GM12878 (cell line): ENCODE results near the gene PTPRJ. TPM values are rescaled to one million over a fixed set of nuclear protein-coding genes. Genes with fewer than 3 reads are reported as not detected.

ENCODE experiments used
- ATAC-seq: fragments of 200-7000 bp; cut with Tn5 transposase; 3 replicates; pipeline ENCODE4 v1.9.1; 2020; ENCODE audit warnings: mild to moderate bottlenecking, moderate library complexity
- BruUV-seq: library from RNA; stranded (reverse); fragments of 400-500 nt; replicated peaks from 2 replicates; lab custom pipeline; 2021; lab: Mats Ljungman, UMichigan
- CTCF ChIA-PET: fragments of 300-600 bp; sonication (Branson Sonifier 250); formaldehyde crosslinking; extraction: SDS; loops from one replicate; lab custom pipeline; 2021; ENCODE audit warnings: inconsistent platforms; lab: Yijun Ruan, JAX
- POLR2A ChIA-PET: fragments of 350-600 bp; formaldehyde crosslinking; extraction: SDS; loops from one replicate; lab custom pipeline; 2021; ENCODE audit warnings: inconsistent platforms; lab: Charles Lee
- RAD21 ChIA-PET: fragments of 300-600 bp; sonication (Branson Sonifier 250); formaldehyde crosslinking; loops from one replicate; lab custom pipeline; 2023; ENCODE audit warnings: antibody characterized with exemption; ENCODE audit not compliant: unreplicated experiment; lab: Charles Lee
- SMC1A ChIA-PET: fragments of 300-600 bp; sonication (Branson Sonifier 250); formaldehyde crosslinking; loops from one replicate; lab custom pipeline; 2023; ENCODE audit not compliant: unreplicated experiment, uncharacterized antibody; lab: Charles Lee
- DNase-seq: peaks from one replicate; pipeline ENCODE4 v3.0.0-alpha.2; 2011; ENCODE audit warnings: low read depth, low spot score
- FAIRE-seq: peaks from 3 replicates; lab custom pipeline; 2011; peaks lifted over from hg19 to GRCh38; lab: Jason Lieb, UNC
- H2AFZ ChIP-seq: 2 replicates; pipeline ENCODE4 v1.6.0; 2011; ENCODE audit warnings: low read depth, low read length, control low read depth; ENCODE audit not compliant: control insufficient read depth
- H3K27ac ChIP-seq: 2 replicates; pipeline ENCODE4 v1.5.1; 2011; ENCODE audit warnings: control low read depth; ENCODE audit not compliant: control insufficient read depth, insufficient read depth
- H3K27me3 ChIP-seq, 2 experiments: replicated peaks in 1 of 2; 2 replicates each; pipeline versions ENCODE4 v1.6.0 to v1.6.1; 2011; ENCODE audit warnings: low read length in 1 of 2; ENCODE audit not compliant: control insufficient read depth in 2 of 2, insufficient read depth in 2 of 2
- H3K36me3 ChIP-seq, 2 experiments: 2 replicates each; pipeline ENCODE4 v1.5.1; 2011; ENCODE audit warnings: low read length in 1 of 2; ENCODE audit not compliant: control insufficient read depth in 2 of 2, insufficient read depth in 2 of 2
- H3K4me1 ChIP-seq: 2 replicates; pipeline ENCODE4 v1.6.1; 2011; ENCODE audit warnings: mild to moderate bottlenecking, low read length, moderate library complexity, mixed read lengths; ENCODE audit not compliant: control insufficient read depth, insufficient read depth
- H3K4me2 ChIP-seq: 2 replicates; pipeline ENCODE4 v1.6.0; 2011; ENCODE audit warnings: control low read depth; ENCODE audit not compliant: control insufficient read depth, insufficient read depth
- H3K4me3 ChIP-seq: fragments of 200-600 bp; sonication (generic); 2 replicates; pipeline ENCODE4 v1.5.1; 2016
- H3K79me2 ChIP-seq: 2 replicates; pipeline ENCODE4 v1.6.0; 2011; ENCODE audit warnings: low read length; ENCODE audit not compliant: control insufficient read depth, insufficient read depth
- H3K9ac ChIP-seq: 2 replicates; pipeline ENCODE4 v1.8.0; 2011; ENCODE audit warnings: low read length, control low read depth, mixed read lengths; ENCODE audit not compliant: control insufficient read depth, insufficient read depth
- H3K9me3 ChIP-seq: replicated peaks from 3 replicates; pipeline ENCODE4 v1.5.1; 2011; ENCODE audit warnings: mild to moderate bottlenecking, low read length; ENCODE audit not compliant: control insufficient read depth, insufficient read depth
- H4K20me1 ChIP-seq: 2 replicates; pipeline ENCODE4 v1.6.0; 2011; ENCODE audit not compliant: control insufficient read depth, insufficient read depth
- NFIC ChIP-seq: IDR thresholded peaks from 2 replicates; pipeline ENCODE4 v1.6.1; 2012; ENCODE audit warnings: low read depth, mild to moderate bottlenecking, inconsistent platforms, low read length, moderate library complexity
- ZNF622 ChIP-seq: fragments of 450-650 bp; IDR thresholded peaks from 2 replicates; pipeline ENCODE4 v1.6.1; 2017; ENCODE audit warnings: mild to moderate bottlenecking, inconsistent platforms
- WGBS: methylation state at CpG from one replicate; pipeline ENCODE4 v1.1.6; 2016; ENCODE audit warnings: low lambda C conversion rate; ENCODE audit not compliant: insufficient replicate concordance, insufficient coverage; ENCODE audit errors: missing lambda C conversion rate; 5-methylcytosine and 5-hydroxymethylcytosine counted together
- in situ Hi-C: fragments of 300-500 bp; cut with MboI; formaldehyde crosslinking; loops from 9 replicates; pipeline ENCODE4 v1.14.3; 2018; ENCODE audit warnings: mixed read lengths
- intact Hi-C: fragments of 100-400 bp; cut with micrococcal nuclease; formaldehyde crosslinking; loops from one replicate; pipeline ENCODE4 v1.14.2; 2022; ENCODE audit not compliant: unreplicated experiment
- polyA plus RNA-seq, 11 experiments: library from polyadenylated mRNA; depleted of rRNA in 4 of 11; unstranded in 6 of 11; stranded (reverse) in 5 of 11; fragments of >200 nt; fragmentation: Nextera tagmentation in 4 of 11; fragmentation: Illumina TruSeq in 1 of 11; extraction: Ambion mirVana in 4 of 11; extraction: Trizol in 1 of 11; gene quantifications; 1 replicate in 1 of 11; 2 replicates in 10 of 11; pipeline versions ENCODE4 v1.2.1 to v1.2.3, GENCODE V29; 2011 to 2016; ENCODE audit warnings: inconsistent platforms in 2 of 11, missing spikeins in 2 of 11, low read depth in 1 of 11
- total RNA-seq, 4 experiments: library from RNA; depleted of rRNA in 3 of 4; stranded (reverse); fragments of >200 nt in 3 of 4; fragmentation: Illumina TruSeq in 1 of 4; extraction: Trizol in 1 of 4; gene quantifications; 2 replicates each; pipeline versions ENCODE4 v1.2.1 to v1.2.3, GENCODE V29; 2013 to 2021
- TF ChIP-seq, protein P1 (sequence below): fragments of 450-650 bp; conservative IDR thresholded peaks from 2 replicates; pipeline ENCODE4 v1.6.1; 2017; ENCODE audit warnings: mild to moderate bottlenecking, moderate library complexity
- TF ChIP-seq, protein P2 (sequence below): IDR thresholded peaks from 2 replicates; pipeline ENCODE4 v1.6.1; 2012; ENCODE audit warnings: mild to moderate bottlenecking, low read depth, low read length

PTPRJ gene
- total and polyA plus RNA-seq, 10 of the 15 experiments (the other 5 are each of a cell fraction or from before 2014, with no cell fraction given), result 0.22 to 22.4 (median 7.4) TPM

- H3K27ac ChIP-seq, result no peak overlapping the region
- CTCF ChIA-PET, result no interaction called here
- no peaks in the 10 kb centered on the region for H4K20me1 ChIP-seq
- no peaks in the 10 kb centered on the region for H3K79me2 ChIP-seq
- TF ChIP-seq, protein P1, sequence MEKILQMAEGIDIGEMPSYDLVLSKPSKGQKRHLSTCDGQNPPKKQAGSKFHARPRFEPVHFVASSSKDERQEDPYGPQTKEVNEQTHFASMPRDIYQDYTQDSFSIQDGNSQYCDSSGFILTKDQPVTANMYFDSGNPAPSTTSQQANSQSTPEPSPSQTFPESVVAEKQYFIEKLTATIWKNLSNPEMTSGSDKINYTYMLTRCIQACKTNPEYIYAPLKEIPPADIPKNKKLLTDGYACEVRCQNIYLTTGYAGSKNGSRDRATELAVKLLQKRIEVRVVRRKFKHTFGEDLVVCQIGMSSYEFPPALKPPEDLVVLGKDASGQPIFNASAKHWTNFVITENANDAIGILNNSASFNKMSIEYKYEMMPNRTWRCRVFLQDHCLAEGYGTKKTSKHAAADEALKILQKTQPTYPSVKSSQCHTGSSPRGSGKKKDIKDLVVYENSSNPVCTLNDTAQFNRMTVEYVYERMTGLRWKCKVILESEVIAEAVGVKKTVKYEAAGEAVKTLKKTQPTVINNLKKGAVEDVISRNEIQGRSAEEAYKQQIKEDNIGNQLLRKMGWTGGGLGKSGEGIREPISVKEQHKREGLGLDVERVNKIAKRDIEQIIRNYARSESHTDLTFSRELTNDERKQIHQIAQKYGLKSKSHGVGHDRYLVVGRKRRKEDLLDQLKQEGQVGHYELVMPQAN, result no peak
- TF ChIP-seq NFIC (no peak), ZNF622 (no peak)
- TF ChIP-seq, protein P2, sequence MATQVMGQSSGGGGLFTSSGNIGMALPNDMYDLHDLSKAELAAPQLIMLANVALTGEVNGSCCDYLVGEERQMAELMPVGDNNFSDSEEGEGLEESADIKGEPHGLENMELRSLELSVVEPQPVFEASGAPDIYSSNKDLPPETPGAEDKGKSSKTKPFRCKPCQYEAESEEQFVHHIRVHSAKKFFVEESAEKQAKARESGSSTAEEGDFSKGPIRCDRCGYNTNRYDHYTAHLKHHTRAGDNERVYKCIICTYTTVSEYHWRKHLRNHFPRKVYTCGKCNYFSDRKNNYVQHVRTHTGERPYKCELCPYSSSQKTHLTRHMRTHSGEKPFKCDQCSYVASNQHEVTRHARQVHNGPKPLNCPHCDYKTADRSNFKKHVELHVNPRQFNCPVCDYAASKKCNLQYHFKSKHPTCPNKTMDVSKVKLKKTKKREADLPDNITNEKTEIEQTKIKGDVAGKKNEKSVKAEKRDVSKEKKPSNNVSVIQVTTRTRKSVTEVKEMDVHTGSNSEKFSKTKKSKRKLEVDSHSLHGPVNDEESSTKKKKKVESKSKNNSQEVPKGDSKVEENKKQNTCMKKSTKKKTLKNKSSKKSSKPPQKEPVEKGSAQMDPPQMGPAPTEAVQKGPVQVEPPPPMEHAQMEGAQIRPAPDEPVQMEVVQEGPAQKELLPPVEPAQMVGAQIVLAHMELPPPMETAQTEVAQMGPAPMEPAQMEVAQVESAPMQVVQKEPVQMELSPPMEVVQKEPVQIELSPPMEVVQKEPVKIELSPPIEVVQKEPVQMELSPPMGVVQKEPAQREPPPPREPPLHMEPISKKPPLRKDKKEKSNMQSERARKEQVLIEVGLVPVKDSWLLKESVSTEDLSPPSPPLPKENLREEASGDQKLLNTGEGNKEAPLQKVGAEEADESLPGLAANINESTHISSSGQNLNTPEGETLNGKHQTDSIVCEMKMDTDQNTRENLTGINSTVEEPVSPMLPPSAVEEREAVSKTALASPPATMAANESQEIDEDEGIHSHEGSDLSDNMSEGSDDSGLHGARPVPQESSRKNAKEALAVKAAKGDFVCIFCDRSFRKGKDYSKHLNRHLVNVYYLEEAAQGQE, result no peak
- POLR2A ChIA-PET, result interaction anchor here (0.6 kb wide), 1 partner anchor 1000 kb away, joined by 4 read pairs; no protein-coding TSS in a partner anchor
- H3K36me3 ChIP-seq, result peaks cover 0 to 15% of the 10 kb centered on the region in 2 experiments; a peak in 1 of 4 replicates
- RAD21 ChIA-PET, result no interaction called here
- in situ Hi-C loops (no loop called here), intact Hi-C loops (no loop called here)
- H2AFZ ChIP-seq, result no peak overlapping the region
- no TSS peak for BruUV-seq
- H3K4me3 ChIP-seq, result no peak overlapping the region
- no peak for FAIRE-seq
- 17% methylated on average over 3 of the region's 3 CpGs for WGBS
- no peaks in the 10 kb centered on the region for H3K27me3 ChIP-seq
- ATAC-seq, result no peak
- SMC1A ChIA-PET, result no interaction called here
- no peak for DNase-seq
- H3K9me3 ChIP-seq, result no peaks in the 10 kb centered on the region
- H3K4me1 ChIP-seq, result no peaks in the 10 kb centered on the region
- H3K4me2 ChIP-seq, result no peak overlapping the region
- no peak overlapping the region for H3K9ac ChIP-seq
These were observed 161.2 kb downstream of the PTPRJ start for GRCh38 chr11:48141475-48142122.
